GM12864 (cell line): Measurements from ENCODE around the gene ASMTL.
"Not testable (repeated sequence)": the region's sequence is repeated elsewhere in the genome, so short reads cannot be mapped to it uniquely, and the experiment has no call there.

Experiments
- DNase-seq: peaks from one replicate; pipeline ENCODE4 v3.0.0-alpha.2; 2011; ENCODE audit warnings: low read depth
- H3K4me3 ChIP-seq: 2 replicates; pipeline ENCODE4 v1.5.1; 2011; ENCODE audit warnings: mild to moderate bottlenecking, low read depth, low read length, control low read depth
- CTCF ChIP-seq: IDR thresholded peaks from 2 replicates; pipeline ENCODE4 v1.5.1; 2011; ENCODE audit warnings: low read depth, mild to moderate bottlenecking, moderate library complexity, low read length, control low read depth, inconsistent platforms; ENCODE audit errors: missing control alignments

The ASMTL gene

GRCh38 chrX:1492421-1493012, 39.8 kb upstream of the ASMTL start:
- TF ChIP-seq CTCF, result no peak
- peak overlapping the region; percentile 53 for H3K4me3 ChIP-seq

DNA sequence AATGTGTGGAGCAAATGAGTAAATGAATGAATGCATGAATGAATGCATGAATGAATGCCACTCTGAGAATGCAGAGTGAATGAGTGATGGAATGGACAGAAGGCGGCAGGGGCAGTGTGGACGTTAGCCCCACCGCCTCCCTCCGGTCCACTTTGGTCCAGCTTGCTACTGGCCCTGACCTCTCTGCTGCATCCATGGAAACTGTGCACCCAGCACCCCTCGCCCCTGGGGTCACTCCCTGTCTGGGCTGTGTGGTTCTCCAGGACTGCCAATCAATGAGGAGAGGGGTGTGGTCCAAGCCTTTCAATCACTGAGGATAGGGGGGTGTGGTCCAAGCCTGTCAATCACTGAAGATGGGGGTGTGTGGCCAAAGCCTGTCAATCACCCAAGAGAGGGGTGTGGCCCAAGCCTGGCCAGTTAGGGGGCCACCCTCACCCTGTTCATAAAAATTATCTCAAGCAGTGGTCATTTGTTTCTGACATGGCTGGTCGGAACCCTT, 39.2 kb upstream of the ASMTL start:
- DNase-seq, result peak; percentile 91

More at GRCh38 chrX:1492421-1493012, 39.8 kb upstream of the ASMTL start:
- DNase-seq, result no peak

GRCh38 chrX:1491248-1491647, 38.5 kb upstream of the ASMTL start:
- H3K4me3 ChIP-seq, DNase-seq: not testable (repeated sequence)

More for the DNA sequence above, 39.2 kb upstream of the ASMTL start:
- peak overlapping the region; percentile 53 for H3K4me3 ChIP-seq
- TF ChIP-seq CTCF, result no peak

DNA sequence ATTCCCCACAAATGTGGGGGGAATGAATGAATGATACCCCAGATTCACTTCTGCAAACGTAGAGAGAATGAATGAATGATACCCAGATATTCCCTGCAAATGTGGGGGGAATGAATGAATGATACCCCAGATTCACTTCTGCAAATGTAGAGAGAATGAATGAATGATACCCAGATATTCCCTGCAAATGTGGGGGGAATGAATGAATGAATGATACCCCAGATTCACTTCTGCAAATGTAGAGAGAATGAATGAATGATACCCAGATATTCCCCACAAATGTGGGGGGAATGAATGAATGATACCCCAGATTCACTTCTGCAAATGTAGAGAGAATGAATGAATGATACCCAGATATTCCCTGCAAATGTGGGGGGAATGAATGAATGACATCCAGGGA, 38.0 kb upstream of the ASMTL start:
- not testable (repeated sequence) for H3K4me3 ChIP-seq, DNase-seq

GRCh38 chrX:1489354-1489753, 36.6 kb upstream of the ASMTL start:
- DNase-seq, H3K4me3 ChIP-seq: not testable (repeated sequence)

GRCh38 chrX:1488745-1489144, 36.0 kb upstream of the ASMTL start:
- TF ChIP-seq CTCF, result no peak
- no peak for DNase-seq
- H3K4me3 ChIP-seq, result no peak overlapping the region

- no peak for TF ChIP-seq CTCF
- DNase-seq, result no peak
- no peak overlapping the region for H3K4me3 ChIP-seq
Measured at GRCh38 chrX:1488141-1488540, 35.4 kb upstream of the ASMTL start.

DNA sequence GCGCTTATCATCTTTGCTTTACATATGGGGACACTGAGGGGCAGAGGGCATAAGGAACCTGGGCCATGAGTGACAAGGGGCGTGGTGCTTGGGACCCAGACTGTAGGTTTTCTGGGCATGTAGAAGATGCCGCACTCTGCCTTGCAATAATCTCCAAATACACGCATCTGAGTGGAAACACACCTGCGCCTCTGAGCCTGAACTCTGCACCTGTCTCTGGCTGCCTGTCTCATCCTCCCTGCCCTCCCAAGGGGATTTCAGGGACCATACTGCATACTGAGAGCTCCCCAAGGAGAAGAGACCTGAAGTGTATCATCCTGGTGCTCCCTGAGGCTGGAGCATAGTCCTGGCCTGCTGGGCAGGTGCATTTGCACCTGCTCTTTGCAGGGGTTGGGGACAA, 34.7 kb upstream of the ASMTL start:
- no peak for TF ChIP-seq CTCF
- no peak for DNase-seq
- H3K4me3 ChIP-seq, result no peak overlapping the region

GRCh38 chrX:1486749-1487361, 34.1 kb upstream of the ASMTL start:
- no peak overlapping the region for H3K4me3 ChIP-seq
- TF ChIP-seq CTCF, result no peak

More at GRCh38 chrX:1486749-1487361, 34.1 kb upstream of the ASMTL start:
- DNase-seq, result no peak
